HG03469 (cell line): ENCODE results near the gene CREBBP.
A peak's percentile ranks its signal among the peaks of the same experiment; 100 is the strongest.
"Not testable (repeated sequence)": the region's sequence is repeated elsewhere in the genome, so short reads cannot be mapped to it uniquely, and the experiment has no call there.

Experiments used
- ATAC-seq: cut with Tn5 transposase; IDR thresholded peaks from one replicate; pipeline ENCODE4 v1.9.1; 2021; ENCODE audit warnings: mild to moderate bottlenecking, moderate library complexity, moderate number of reproducible peaks; ENCODE audit not compliant: unreplicated experiment

CREBBP gene

GRCh38 chr16:3880623-3881498 lies at the start of gene CREBBP:
TSS of gene CREBBP (minus strand) at chr16:3880713. CDS start at chr16:3879916, 797 bp downstream.
- peak; percentile 60 for ATAC-seq

GRCh38 chr16:3927147-3927546 lies 46.6 kb upstream of the CREBBP start:
- ATAC-seq, result not testable (repeated sequence)

- no peak for ATAC-seq
Observed at GRCh38 chr16:3924763-3925162, 44.2 kb upstream of the CREBBP start.

DNA sequence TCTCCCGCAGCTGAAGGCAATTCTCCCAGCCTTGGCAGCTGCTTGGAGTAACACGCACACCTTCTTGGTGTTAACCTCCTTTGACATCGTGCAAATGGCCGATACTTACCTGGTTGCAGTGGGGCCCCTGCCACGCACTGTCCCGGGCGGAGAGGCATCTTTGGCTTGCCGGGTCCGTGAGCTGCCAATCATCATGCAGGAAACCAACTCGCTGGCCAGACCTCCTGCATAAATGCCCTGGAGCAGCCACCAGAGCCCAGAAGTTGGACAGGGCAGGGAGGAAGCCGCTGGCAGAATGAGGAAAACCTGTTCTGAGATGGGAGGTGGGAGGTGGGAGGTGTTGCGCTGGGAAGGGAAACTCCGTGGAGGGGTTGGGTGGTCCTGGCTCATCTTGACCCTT lies 41.7 kb upstream of the CREBBP start:
- ATAC-seq, result no peak

DNA sequence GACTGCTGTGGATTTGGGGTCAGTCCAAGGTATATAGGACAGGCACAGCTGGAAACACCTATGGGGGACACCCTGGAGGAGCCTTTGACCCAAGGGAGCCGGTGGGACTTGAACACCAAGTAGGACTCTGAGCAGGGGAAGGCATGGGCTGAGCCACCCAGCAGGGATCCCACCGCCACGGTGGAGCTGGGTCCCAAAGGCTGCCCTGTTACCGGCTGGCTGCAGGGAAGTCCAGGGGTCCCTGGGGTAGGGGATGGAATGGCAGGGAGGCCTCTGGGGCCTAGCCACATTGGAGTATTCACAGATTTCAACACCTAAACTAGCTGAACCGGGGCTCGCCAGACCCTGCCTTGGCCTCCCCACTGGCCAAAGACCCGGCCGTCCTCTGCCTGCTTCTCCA lies 39.7 kb upstream of the CREBBP start:
- ATAC-seq, result no peak

GRCh38 chr16:3919413-3919812 lies 38.9 kb upstream of the CREBBP start:
- no peak for ATAC-seq

DNA sequence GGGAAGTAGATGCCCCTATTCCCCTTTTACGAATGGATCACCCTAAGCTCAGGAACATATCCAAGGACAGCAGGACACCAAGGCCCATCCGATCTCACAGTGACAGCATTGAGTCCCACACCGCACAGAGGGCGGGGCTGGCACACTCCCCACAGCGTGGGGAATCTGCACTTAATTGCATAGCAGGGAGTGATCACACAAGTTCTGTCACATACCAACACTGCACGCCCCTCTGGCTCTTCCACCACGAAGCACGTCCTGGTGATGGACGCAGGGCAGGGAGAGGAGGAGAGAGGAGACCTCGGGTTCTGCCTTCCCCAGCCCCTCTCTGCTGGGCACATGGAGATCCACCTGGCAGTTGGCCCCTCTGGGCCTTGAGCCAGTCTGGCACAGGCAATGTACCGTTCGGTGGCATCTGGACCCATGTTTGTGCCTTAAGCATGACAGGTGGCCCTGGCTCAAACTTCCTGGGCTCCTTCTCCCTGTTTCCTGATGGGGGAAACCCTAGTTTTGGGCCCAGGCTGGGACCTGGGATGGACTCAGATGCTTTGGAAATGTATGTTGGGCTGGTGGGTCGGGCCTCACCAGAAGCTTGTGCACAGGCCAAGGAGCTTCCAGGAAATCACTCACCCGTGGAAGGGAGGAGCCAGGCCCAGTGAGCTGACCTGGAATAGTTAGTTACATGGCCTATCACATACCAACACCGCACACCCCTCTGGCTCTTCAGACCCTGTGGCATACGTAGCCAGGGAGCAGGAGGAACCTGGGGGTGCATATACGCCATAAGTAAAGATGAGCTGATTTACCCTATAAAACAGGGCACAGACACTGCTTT lies 35.1 kb upstream of the CREBBP start:
- ATAC-seq, result no peak

DNA sequence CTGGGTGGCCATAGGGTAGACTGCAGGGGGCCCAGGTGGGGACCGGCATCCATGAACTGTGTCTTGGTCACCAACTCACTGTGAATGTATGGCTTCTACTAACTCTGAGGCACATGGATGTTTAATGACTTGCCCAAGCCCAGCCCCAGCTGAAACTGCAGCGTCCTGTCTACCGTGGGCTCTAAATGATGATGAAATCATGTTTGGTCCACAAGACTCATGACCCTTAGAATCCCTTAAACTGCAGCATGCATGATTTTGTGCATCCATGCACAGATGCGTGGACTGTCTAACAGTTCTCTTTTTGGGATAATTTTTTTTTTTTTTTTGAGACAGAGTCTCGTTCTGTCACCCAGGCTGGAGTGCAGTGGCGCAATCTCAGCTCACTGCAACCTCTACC lies 32.4 kb upstream of the CREBBP start:
- ATAC-seq, result no peak

DNA sequence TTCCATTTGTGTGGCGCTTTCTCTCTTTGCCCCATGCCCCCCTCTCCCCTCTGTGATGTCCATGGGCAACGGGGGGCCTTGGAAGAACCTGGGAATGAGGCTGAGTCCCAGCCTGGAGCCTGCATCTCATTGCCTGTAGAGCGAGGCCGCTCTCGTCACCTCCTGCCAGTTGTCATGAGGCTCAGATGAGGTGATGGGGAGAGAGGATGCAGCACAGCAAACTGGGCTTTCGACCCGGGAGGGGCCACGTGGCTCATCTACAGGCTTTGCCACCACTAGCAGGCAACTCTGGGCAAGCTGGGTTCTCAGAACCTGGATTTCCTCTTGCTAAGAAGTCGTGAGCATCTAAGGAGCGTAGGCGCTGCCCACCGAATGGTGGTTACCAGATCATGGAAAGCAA lies 31.9 kb upstream of the CREBBP start:
- ATAC-seq, result no peak

DNA sequence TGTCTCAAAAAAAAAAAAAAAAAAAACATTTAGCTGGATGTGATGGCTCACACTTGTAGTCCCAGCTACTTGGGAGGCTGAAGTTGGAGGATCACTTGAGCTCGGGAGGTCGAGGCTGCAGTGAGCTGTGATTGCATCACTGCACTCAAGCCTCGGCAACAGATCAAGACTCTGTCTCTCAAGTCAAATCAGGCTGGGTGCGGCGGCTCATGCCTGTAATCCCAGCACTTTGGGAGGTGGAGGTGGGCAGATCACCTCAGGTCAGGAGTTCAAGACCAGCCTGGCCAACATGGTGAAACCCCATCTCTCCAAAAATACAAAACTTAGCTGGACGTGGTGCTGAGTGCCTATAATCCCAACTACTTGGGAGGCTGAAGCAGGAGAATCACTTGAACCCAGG lies 31.2 kb upstream of the CREBBP start:
- not testable (repeated sequence) for ATAC-seq

GRCh38 chr16:3909791-3910583 lies 29.5 kb upstream of the CREBBP start:
- ATAC-seq, result no peak

- no peak for ATAC-seq
Observed at GRCh38 chr16:3908951-3909437, 28.5 kb upstream of the CREBBP start.

- ATAC-seq, result no peak
Observed at GRCh38 chr16:3907586-3907985, 27.1 kb upstream of the CREBBP start.

- no peak for ATAC-seq
Observed at GRCh38 chr16:3906363-3906762, 25.9 kb upstream of the CREBBP start.

DNA sequence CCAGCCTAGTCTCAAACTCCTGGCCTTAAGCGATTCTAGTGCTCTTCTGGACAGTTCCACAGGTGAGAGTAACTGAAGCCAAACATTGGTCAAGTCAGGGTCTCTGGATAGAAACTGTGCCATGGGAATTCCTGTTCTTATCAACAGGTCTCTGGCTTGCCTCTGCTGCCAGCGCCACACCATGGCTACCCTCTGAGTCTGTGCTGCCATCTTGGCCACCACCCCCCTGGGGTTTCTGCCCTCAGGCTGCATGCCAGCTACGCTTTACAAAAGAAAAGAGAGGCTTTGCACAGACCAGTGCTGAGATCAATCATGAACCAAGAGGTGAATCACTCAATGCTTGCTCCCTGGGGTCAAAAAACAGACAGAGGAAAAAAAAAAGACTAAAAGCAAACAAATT lies 24.4 kb upstream of the CREBBP start:
- no peak for ATAC-seq

DNA sequence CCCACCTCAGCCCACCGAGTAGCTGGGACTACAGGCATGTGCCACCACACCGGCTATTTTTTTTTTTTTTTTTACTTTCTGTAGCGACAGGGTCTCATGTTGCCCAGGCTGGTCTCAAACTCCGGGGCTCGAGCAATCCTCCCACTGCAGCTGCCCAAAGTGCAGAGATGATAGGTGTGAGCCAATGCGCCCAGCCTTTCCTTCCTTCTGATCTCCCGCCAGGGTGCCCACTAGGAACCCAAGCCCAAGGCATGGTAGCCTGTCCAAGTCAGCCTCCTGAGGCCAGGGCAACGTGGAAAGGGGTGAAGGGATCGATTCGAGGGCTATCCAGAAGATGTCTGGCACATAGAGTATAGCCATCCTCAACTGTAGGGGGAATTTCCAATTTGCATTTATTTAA lies 9.6 kb upstream of the CREBBP start:
- ATAC-seq, result no peak

DNA sequence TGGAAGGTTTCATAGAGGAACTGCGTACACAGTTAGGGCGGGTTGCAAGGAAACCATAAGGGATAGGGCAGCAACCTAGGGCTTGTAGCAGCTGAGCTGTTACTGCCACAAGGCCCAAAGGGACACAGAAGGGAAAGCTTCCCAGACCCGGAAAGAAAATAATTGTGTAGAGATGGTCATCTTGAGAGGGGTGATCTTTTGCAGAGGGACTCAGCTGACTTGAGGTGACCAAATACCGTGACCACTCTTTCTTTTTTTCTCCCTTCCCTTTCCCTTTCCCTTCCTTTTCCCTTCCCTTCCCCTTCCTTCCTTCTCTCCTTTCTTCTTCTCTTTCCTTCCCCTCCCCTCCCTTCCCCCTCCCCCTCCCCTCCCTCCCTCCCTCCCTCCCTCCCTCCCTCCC lies 8.5 kb upstream of the CREBBP start:
- ATAC-seq, result no peak

- not testable (repeated sequence) for ATAC-seq
Observed at GRCh38 chr16:3885999-3886398, 5.5 kb upstream of the CREBBP start.

DNA sequence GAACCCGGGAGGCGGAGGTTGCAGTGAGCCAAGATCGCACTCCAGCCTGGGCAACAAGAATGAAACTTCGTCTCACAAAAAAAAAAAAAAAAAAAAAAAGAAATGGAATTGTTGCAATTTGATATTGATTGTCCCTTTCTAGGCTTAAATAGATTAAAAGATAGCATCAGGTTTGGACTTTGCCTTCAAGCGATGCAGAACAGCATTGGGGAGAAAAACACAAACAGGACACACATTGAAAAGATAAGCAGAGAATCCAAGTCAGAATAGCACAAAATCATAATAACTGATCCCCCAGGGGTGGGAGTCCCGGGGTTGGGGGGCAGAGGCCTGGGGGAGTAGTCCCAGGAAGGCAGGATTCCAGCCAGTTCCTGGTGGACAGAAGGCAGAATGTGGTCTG lies 3.9 kb upstream of the CREBBP start:
- ATAC-seq, result no peak

DNA sequence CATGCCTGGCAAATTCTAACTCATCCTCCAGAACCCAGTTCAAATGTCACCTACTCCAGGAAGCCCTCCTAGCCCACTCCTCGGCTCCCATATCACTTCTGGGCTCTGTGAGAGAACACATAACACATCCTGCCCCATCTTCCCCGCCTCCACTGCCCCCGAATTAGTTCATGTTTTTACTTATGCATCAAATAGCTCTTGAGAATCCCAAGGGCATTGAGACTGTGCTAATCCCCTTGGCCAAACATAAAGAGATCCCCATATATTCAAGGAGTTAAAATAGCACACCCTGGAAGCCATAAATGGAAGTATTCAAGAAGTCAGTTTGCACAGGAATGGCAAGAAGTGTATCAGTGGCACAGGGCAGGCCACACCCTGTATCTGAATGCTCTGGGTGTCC lies 2.0 kb upstream of the CREBBP start:
- ATAC-seq, result no peak

DNA sequence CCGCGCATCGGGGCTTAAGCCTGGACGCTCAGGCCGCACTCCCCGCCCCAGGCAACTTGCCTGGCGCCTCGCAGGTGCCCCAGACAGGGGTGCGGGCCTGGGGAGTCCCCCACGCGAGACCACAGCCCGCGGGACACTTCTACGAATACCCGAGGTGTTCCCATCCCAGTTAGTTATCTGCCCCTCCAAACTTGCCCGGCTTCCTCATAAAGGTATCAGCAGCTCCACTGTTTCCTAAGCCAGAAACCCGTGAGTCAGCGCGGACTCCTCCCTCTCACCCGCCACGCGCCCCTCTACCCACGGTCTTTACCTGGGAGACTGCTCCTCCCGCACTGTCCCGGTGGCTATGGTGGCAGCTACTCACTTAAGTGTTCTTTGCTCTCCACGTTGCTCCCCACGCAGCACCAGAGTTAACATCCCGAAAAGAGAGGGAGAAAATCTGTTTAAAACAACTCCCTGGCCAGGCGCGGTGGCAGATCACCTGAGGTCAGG lies 1.0 kb upstream of the CREBBP start:
- ATAC-seq, result no peak
